IPS-15b (cell line): ENCODE results near the gene SEMG2.

Experiments
- H3K27me3 ChIP-seq: one replicate; pipeline ENCODE4 v1.6.1; 2013; ENCODE audit warnings: low read length; ENCODE audit not compliant: control insufficient read depth, insufficient read depth
- H3K36me3 ChIP-seq: one replicate; pipeline ENCODE4 v1.6.1; 2013; ENCODE audit warnings: low read length; ENCODE audit not compliant: control insufficient read depth, insufficient read depth
- H3K4me1 ChIP-seq: one replicate; pipeline ENCODE4 v1.6.1; 2013; ENCODE audit warnings: mild to moderate bottlenecking, low read length; ENCODE audit not compliant: control insufficient read depth, insufficient read depth
- H3K4me3 ChIP-seq: one replicate; pipeline ENCODE4 v1.5.1; 2013; ENCODE audit warnings: low read depth, low read length
- H3K9ac ChIP-seq: one replicate; pipeline ENCODE4 v1.6.1; 2013; ENCODE audit warnings: low read depth, mild to moderate bottlenecking, low read length
- H3K9me3 ChIP-seq: one replicate; pipeline ENCODE4 v1.6.1; 2013; ENCODE audit warnings: mild to moderate bottlenecking, low read length; ENCODE audit not compliant: control insufficient read depth, insufficient read depth

Gene SEMG2

DNA sequence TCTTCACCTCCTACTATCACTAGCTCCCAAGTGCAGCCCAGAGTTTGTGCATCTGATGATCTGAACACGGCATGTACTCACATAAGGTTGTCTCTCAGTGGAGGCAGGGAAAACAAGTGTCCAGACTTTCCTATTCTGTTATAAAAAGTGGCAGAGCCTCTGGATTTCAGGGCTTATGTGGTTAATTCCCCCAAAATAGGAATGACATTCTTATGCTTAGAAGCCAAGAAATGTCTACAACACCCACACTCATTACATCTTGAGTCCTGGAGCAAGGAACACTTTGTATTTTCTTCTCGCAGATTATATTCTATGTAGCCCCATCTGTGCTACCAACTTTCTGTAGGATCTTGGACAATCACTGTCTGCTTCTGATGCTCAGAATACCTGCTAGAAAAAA is 27.8 kb upstream of the SEMG2 start:
- H3K9me3 ChIP-seq, result no peaks in the 10 kb centered on the region
- no peak overlapping the region for H3K9ac ChIP-seq
- no peaks in the 10 kb centered on the region for H3K27me3 ChIP-seq
- H3K4me1 ChIP-seq, result peaks cover 2% of the 10 kb centered on the region
- H3K36me3 ChIP-seq, result no peaks in the 10 kb centered on the region
- H3K4me3 ChIP-seq, result no peak overlapping the region

DNA sequence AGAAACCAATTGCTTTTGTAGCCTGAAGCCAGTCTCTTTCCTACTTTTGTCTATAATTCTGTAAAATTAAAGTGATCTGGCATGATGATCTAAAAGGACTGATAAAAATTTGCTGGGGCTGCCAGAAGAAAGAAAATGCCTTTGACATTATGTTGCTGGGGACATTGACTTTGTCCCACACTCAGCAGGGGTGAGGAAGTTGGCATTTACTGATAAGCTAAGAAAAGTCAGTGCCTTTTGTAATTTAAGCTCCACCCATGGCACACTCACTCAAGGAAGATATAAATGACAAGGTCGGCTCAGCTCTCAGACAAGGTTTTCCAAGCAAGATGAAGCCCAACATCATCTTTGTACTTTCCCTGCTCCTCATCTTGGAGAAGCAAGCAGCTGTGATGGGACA is 14.4 kb upstream of the SEMG2 start, which contains the start of gene SEMG1:
SEMG1 (plus strand) TSS at position 309 of the 400 bp plus-strand sequence; CDS start at position 330, 21 bp downstream.
- no peak within 1 kb of the TSS for H3K9ac ChIP-seq
- H3K36me3 ChIP-seq, result no peaks in the 10 kb centered on the region
- no peaks in the 10 kb centered on the region for H3K9me3 ChIP-seq
- peaks cover 14% of the 10 kb centered on the region for H3K4me1 ChIP-seq
- H3K4me3 ChIP-seq, result no peak within 1 kb of the TSS
- H3K27me3 ChIP-seq, result no peaks in the 10 kb centered on the region

DNA sequence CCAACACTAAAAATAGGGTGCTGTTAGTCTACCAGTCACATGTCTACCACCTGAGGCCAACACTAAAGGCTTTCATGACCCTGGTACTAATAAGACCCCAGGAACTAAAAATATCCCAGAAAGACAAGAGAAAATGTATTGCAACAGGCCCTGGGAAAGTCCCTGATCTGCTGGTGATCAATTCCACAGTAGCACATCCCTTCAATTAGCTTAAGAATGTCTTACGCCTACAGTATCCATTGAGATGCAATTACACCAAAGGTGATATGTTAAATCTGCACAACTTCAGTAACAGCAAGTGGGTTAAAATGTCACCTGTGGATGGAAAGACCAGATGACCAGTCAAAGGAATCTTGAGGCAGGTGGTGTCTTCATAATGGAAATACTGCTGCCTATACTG is 11.2 kb upstream of the SEMG2 start:
- no peaks in the 10 kb centered on the region for H3K9me3 ChIP-seq
- H3K4me3 ChIP-seq, result no peak overlapping the region
- H3K9ac ChIP-seq, result no peak overlapping the region
- H3K27me3 ChIP-seq, result no peaks in the 10 kb centered on the region
- H3K36me3 ChIP-seq, result no peaks in the 10 kb centered on the region
- H3K4me1 ChIP-seq, result peaks cover 14% of the 10 kb centered on the region

DNA sequence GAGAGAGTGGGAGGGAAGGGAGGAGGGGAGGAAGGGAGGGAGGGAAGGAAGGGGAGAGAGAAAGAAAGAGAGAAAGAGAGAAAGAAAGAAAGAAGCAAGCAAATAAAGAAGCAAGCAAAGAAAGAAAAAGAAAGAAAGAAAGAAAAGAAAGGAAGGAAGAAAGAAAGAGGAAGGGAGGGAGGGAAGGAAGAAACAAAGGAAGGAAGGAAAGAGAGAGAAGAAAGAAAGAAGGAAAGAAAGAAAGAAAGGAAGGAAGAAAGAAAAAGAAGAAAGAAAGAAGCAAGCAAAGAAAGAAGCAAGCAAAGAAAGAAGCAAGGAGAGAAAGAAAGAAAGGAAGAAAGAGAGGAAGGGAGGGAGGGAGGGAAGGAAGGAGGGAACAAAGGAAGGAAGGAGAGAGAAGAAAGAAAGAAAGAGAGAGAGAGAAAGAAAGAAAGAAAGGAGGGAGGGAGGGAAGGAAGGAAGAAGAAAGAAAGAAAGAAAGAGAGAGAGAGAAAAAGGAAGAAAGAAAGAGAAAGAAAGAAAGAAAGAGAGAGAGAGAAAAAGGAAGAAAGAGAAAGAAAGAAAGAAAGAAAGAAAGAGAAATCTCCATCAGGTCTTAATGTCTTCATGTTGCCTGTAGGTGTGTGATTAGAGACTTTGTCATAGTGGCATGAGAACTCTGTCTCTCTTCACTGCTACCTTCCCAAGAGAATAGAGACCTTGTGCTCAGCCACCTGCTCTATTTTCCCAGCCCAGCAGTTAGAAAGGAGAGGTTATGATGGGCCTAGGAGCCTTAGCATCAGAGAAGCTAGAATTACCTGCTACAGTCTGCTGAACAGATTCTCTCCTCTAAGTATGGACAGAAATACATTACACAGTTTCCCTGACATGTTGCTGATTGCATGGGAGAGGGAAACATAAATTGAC is 9.4 kb upstream of the SEMG2 start:
- no peak overlapping the region for H3K4me3 ChIP-seq
- no peaks in the 10 kb centered on the region for H3K27me3 ChIP-seq
- no peaks in the 10 kb centered on the region for H3K9me3 ChIP-seq
- no peak overlapping the region for H3K9ac ChIP-seq
- no peaks in the 10 kb centered on the region for H3K36me3 ChIP-seq
- peaks cover 12% of the 10 kb centered on the region for H3K4me1 ChIP-seq

DNA sequence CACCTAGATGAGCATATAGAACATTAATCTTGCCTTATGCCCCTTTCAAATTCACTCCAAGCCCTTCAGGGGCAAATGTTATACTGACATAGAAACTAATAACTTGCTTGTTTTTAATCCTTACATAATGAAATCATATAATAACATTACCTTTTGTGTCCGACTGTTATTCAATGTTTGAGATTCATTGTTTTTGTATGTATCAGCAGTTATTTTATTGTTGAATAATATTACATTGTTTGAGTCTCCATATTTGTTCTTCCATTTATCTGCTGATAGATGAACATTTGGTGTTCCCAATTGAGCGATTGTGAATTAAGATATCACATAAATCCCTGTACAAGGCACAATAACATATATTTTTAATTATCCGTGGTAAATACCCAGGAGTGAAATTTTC is 8.3 kb upstream of the SEMG2 start:
- Histone ChIP-seq H3K27me3 (no peaks in the 10 kb centered on the region), H3K36me3 (no peaks in the 10 kb centered on the region), H3K9ac (no peak overlapping the region), H3K4me3 (no peak overlapping the region), H3K9me3 (no peaks in the 10 kb centered on the region), H3K4me1 (peaks cover 9% of the 10 kb centered on the region)

DNA sequence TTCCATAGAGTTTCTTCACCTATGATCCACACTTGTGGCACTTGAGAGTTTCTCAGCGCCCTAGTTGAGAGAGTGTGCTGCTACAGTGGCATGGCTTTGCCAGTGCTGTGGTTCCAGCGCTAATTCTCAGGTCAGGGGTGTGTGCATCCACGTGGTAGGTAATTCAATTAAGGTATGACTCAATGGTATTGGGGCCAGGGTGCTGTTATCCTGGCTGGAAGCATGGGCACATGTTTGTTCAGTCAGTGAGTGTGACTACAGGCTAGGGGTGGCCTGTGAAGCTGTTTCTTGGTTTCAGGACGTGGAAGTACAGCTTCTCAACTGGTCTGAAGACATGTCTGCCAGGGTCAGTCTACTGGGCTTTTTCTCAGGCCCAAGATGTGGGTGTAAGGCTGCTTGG is 3.0 kb upstream of the SEMG2 start:
- peaks cover 4% of the 10 kb centered on the region for H3K27me3 ChIP-seq
- H3K9ac ChIP-seq, result no peak overlapping the region
- H3K4me3 ChIP-seq, result no peak overlapping the region
- no peaks in the 10 kb centered on the region for H3K4me1 ChIP-seq
- no peaks in the 10 kb centered on the region for H3K36me3 ChIP-seq
- no peaks in the 10 kb centered on the region for H3K9me3 ChIP-seq

DNA sequence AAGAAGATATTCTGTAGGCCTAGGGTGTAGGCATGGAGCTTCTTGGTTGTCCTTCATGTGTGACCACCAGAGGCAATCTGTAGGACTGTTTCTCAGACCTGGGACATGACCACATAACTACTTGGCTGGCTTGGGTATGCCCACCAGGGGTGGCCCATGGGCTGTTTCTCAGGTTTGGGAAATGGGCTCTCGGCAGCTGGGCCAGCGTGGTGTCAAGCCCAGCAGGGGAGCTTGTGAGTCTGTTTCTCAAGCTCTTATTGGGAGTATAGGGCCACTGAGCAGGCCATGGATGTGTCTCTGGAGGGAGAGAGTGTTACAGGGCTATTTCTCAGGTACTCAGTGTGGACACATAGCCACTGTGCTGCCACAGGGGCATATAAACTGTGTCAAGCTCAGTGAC is 2.5 kb upstream of the SEMG2 start:
- no peak overlapping the region for H3K9ac ChIP-seq
- no peak overlapping the region for H3K4me3 ChIP-seq
- H3K36me3 ChIP-seq, result no peaks in the 10 kb centered on the region
- no peaks in the 10 kb centered on the region for H3K9me3 ChIP-seq
- H3K4me1 ChIP-seq, result no peaks in the 10 kb centered on the region
- peaks cover 5% of the 10 kb centered on the region for H3K27me3 ChIP-seq

DNA sequence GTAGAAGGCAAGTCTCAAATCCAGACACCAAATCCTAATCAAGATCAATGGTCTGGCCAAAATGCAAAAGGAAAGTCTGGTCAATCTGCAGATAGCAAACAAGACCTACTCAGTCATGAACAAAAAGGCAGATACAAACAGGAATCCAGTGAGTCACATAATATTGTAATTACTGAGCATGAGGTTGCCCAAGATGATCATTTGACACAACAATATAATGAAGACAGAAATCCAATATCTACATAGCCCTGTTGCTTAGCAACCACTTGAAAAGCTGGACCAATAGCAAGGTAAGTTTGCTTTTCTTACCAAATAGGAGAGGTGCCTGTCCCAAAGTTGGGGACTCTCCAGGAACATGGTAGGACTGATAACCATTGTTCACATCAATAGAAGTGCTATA is 2.0 kb downstream of the SEMG2 start:
- Histone ChIP-seq H3K9me3 (no peaks in the 10 kb centered on the region), H3K4me1 (no peaks in the 10 kb centered on the region), H3K9ac (no peak overlapping the region), H3K4me3 (no peak overlapping the region), H3K27me3 (peaks cover 8% of the 10 kb centered on the region), H3K36me3 (no peaks in the 10 kb centered on the region)

DNA sequence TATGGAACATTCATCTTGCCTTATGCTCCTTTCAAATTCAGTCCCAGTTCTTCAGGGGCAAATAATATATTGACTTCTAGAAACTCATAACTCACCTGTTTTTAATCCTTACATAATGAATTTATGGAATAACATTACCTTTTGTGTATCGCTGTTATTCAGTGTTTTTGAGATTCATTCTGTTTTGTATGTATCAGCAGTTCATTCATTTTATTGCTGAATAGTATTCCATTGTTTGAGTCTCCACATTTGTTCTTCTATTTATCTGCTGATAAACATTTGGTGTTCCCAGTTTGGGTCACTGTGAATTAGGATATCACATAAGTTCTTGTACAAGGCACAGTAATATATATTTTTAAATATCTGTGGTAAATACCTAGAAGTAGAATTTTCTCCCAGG is 5.1 kb downstream of the SEMG2 start:
- Histone ChIP-seq H3K9ac (no peak overlapping the region), H3K27me3 (peaks cover 8% of the 10 kb centered on the region), H3K36me3 (no peaks in the 10 kb centered on the region), H3K4me3 (no peak overlapping the region), H3K4me1 (no peaks in the 10 kb centered on the region), H3K9me3 (no peaks in the 10 kb centered on the region)

DNA sequence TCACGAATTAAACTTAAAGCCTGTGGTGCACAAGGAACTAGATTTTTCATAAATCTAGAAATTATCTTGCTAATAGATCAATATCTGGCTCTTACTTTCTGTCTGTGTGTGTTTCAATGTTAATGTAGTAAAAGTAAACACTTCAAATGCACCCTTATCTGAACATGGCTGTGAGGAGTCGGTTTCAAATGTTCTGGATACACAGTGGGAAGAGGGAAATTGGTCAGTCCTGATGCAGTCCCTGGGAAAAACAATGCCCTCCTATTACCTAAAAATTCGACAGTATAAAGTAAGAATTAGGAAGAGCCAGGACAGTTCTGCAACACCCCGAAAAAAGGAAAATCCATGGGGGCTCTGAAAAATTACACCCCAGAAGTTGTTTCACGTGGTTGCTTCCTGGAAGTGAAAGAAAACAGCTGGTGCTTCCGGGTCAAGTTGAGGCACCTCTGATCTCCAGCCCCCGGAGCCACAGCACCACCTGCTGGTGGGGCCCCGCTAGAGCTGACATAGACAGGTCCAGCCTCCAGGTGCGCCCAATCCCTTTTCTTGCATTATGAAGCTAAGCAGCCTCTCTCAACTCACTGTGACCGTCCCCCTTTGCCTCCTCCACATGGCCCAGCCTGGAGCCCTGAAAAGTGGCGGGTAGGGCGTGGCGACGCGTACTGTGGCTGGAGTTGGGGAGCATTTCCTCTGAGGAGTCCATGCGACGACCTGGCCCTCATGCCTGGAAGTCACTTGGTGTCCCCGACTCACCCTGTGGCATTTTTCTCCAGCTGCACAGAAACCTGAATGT is 8.3 kb downstream of the SEMG2 start:
- no peak overlapping the region for H3K4me3 ChIP-seq
- no peaks in the 10 kb centered on the region for H3K9me3 ChIP-seq
- H3K4me1 ChIP-seq, result no peaks in the 10 kb centered on the region
- H3K9ac ChIP-seq, result no peak overlapping the region
- H3K36me3 ChIP-seq, result no peaks in the 10 kb centered on the region
- H3K27me3 ChIP-seq, result peaks cover 2% of the 10 kb centered on the region

DNA sequence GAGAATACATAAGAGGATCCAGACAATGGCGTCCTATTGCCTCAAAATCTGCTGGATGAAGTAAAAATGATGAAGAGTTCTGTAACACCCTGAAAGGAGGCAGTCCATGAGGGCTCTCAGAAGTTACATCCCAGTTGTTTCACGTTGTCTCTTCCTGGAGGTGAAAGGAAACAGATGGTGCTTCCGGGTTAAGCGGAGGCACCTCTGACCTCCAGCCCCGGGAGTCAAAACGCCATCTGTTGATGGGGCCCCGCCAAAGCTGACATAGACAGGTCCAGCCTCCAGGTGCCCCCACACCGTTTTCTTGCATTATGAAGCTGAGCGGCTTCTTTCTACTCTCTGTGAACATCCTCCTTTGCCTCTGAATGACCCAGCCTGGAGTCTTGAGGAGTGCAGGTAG is 9.5 kb downstream of the SEMG2 start:
- Histone ChIP-seq H3K27me3 (no peaks in the 10 kb centered on the region), H3K36me3 (no peaks in the 10 kb centered on the region), H3K4me3 (no peak overlapping the region), H3K9me3 (no peaks in the 10 kb centered on the region), H3K9ac (no peak overlapping the region), H3K4me1 (no peaks in the 10 kb centered on the region)

DNA sequence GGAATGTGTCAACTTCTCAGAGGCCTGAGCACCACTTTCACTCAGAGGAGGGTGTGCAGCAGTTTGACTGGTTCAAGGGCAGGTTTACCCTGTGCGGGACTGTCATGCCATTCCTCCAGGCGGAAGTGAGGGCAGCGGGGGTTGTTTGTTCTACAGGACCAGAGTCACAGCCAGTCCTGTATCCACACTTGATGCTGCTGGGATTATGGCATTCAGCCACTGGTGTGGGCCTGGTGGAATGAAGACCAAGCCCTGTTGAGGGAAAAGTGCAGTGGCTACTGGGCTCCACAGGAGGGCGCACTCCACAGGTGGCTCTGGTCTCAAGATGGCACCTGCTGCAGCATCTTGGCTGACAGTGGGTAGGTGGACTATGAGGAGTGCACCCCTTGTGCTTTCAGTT is 14.8 kb downstream of the SEMG2 start:
- Histone ChIP-seq H3K27me3 (no peaks in the 10 kb centered on the region), H3K36me3 (no peaks in the 10 kb centered on the region), H3K9me3 (no peaks in the 10 kb centered on the region), H3K9ac (no peak overlapping the region), H3K4me1 (no peaks in the 10 kb centered on the region), H3K4me3 (no peak overlapping the region)
